GM12801 (cell line): ENCODE measurements around the gene SLITRK3.

Experiments
- CTCF ChIP-seq: IDR thresholded peaks from one replicate; pipeline ENCODE4 v1.5.1; 2011; ENCODE audit warnings: control low read depth; ENCODE audit not compliant: insufficient read length; ENCODE audit errors: extremely low read depth

SLITRK3 gene

GRCh38 chr3:165195640-165196576 is at the start of gene SLITRK3:
Gene SLITRK3, minus strand, starts transcription at chr3:165196384. Its CDS starts 5,554 bp downstream, at chr3:165190830.
- TF ChIP-seq CTCF, result no peak

GRCh38 chr3:165243597-165243996 is 47.4 kb upstream of the SLITRK3 start:
- no peak for TF ChIP-seq CTCF

GRCh38 chr3:165233501-165234195 is 37.5 kb upstream of the SLITRK3 start:
- TF ChIP-seq CTCF, result no peak

- TF ChIP-seq CTCF, result no peak
Measured at GRCh38 chr3:165225604-165226003, 29.4 kb upstream of the SLITRK3 start.

GRCh38 chr3:165217739-165218138 is 21.6 kb upstream of the SLITRK3 start:
- TF ChIP-seq CTCF, result no peak

GRCh38 chr3:165212580-165212979 is 16.4 kb upstream of the SLITRK3 start:
- no peak for TF ChIP-seq CTCF

- TF ChIP-seq CTCF, result no peak
Measured at GRCh38 chr3:165211721-165212120, 15.5 kb upstream of the SLITRK3 start.
